ENCODE results near the gene KRTAP3-2.

The KRTAP3-2 gene

DNA sequence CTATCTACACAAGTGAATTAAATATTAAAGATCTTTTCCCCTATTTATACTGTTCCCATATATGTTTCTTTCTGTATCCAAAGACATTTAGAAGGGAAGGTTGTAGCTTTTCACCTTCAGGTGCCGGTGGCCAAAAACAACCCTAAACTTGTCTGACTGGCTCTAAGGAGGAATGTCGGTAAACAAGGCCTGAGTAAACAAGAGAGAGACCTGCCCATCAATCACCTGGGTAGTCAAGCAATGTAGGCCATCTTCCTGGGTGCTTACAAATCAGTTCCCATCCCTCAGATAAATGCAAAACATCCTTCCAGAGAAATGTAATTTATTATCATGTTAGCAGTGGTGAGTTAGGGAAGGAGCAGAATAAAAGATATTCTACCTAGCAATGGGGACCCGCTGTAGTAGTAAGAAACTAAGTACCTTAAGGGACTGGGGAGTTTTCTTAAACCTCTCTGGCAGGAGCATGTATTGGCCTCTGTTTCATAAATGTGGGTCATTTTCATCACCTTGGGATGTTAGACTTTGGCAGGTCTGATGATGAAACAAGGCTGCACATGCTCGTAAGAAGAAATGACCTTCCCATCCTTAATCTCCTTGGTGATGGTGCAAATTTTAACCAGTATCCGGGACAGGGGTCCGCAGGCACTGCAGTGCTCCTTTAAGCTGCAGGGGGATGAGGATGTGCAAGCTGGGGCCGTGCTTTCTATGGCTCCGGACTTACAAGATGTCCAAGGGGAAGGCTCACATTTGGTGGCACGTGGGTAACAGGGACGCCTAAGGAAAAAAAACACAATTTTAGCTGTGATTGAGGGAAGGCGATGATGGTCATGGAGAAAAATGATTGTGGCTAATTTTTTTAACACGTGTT is 41.4 kb downstream of the KRTAP3-2 start:
- no peak overlapping the region for H3K9ac ChIP-seq (ENCODE audit: low read depth, low read length)
- no peak overlapping the region for H3K4me3 ChIP-seq (ENCODE audit: low read depth, low read length)
- H3K9me3 ChIP-seq (ENCODE audit: control insufficient read depth, insufficient read depth, low read length): no peaks in the 10 kb centered on the region
- no peaks in the 10 kb centered on the region for H3K36me3 ChIP-seq (ENCODE audit: control insufficient read depth, insufficient read depth, low read length)
- no peaks in the 10 kb centered on the region for H3K27me3 ChIP-seq (ENCODE audit: control insufficient read depth, insufficient read depth, low read length)
- H3K4me1 ChIP-seq (ENCODE audit: control insufficient read depth, insufficient read depth, low read length): peaks cover 14% of the 10 kb centered on the region

DNA sequence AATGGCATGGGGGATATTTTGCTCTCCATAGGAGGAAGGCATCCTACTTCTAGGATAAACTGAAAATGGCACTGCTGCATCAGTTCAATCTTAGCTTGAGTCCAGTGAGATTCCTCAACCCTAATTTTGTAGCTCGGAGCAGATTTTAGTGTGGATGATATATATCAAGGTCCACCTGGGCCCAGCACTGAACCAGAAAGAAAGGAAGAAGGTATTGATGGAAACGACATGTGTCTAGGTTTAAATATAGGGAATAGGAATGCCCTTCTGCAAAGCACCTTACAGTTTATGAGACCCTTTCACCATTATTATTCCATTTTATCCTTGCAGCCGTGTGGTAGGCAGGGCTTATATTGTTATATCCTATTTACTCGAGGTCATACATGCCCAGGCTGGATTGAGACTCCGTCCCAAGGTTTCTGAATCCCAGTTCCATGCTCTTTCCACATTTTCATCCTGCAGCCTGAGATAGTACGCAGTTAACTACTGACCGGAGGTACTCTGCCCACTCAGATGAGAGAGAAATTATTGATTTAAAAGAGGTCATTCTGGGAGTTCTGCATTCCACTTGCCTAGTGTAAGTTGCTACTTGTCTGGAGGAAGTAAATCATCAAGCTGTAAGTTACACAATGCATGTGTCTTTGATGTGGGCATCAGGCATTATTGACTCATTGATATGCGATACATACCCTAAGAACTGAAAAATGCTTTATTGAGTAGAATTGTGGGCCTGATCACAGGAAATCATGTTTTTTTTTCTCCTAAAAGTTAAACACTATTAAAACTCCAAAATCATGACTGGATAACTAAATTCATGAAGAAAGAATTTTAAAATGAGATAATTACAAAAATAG is 43.1 kb downstream of the KRTAP3-2 start:
- peaks cover 14% of the 10 kb centered on the region for H3K4me1 ChIP-seq (ENCODE audit: control insufficient read depth, insufficient read depth, low read length)
- H3K36me3 ChIP-seq (ENCODE audit: control insufficient read depth, insufficient read depth, low read length): no peaks in the 10 kb centered on the region
- no peaks in the 10 kb centered on the region for H3K9me3 ChIP-seq (ENCODE audit: control insufficient read depth, insufficient read depth, low read length)
- no peak overlapping the region for H3K4me3 ChIP-seq (ENCODE audit: low read depth, low read length)
- no peaks in the 10 kb centered on the region for H3K27me3 ChIP-seq (ENCODE audit: control insufficient read depth, insufficient read depth, low read length)
- H3K9ac ChIP-seq (ENCODE audit: low read depth, low read length): no peak overlapping the region

DNA sequence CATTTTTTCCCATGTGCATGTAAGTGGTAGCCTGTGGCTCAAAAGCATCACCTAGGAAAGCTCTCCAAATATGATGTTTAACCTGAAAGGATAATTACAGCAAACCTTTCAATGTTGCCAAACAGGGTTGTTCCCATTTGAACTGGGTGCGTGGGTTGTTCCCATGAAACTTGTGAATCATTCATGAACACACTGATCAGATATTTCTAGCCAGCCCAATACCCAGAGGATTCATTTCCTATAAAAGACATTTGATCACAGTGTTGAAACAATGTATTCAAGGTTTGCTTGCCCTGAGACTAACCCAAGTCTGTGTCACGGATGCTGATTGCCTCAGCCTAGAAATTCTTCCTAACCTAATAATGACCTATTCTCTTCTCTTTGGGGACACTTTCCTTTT is 45.8 kb downstream of the KRTAP3-2 start:
- H3K4me1 ChIP-seq (ENCODE audit: control insufficient read depth, insufficient read depth, low read length): peaks cover 17% of the 10 kb centered on the region
- no peak overlapping the region for H3K4me3 ChIP-seq (ENCODE audit: low read depth, low read length)
- no peak overlapping the region for H3K9ac ChIP-seq (ENCODE audit: low read depth, low read length)
- H3K36me3 ChIP-seq (ENCODE audit: control insufficient read depth, insufficient read depth, low read length): no peaks in the 10 kb centered on the region
- H3K9me3 ChIP-seq (ENCODE audit: control insufficient read depth, insufficient read depth, low read length): no peaks in the 10 kb centered on the region
- H3K27me3 ChIP-seq (ENCODE audit: control insufficient read depth, insufficient read depth, low read length): no peaks in the 10 kb centered on the region

GRCh38 chr17:40952661-40953060 is 47.0 kb downstream of the KRTAP3-2 start:
- Histone ChIP-seq H3K4me3 (ENCODE audit: low read depth, low read length) (no peak overlapping the region), H3K9ac (ENCODE audit: low read depth, low read length) (no peak overlapping the region), H3K4me1 (ENCODE audit: control insufficient read depth, insufficient read depth, low read length) (peaks cover 12% of the 10 kb centered on the region), H3K27me3 (ENCODE audit: control insufficient read depth, insufficient read depth, low read length) (no peaks in the 10 kb centered on the region), H3K9me3 (ENCODE audit: control insufficient read depth, insufficient read depth, low read length) (no peaks in the 10 kb centered on the region), H3K36me3 (ENCODE audit: control insufficient read depth, insufficient read depth, low read length) (no peaks in the 10 kb centered on the region)

- Histone ChIP-seq H3K27me3 (ENCODE audit: control insufficient read depth, insufficient read depth, low read length) (no peaks in the 10 kb centered on the region), H3K4me1 (ENCODE audit: control insufficient read depth, insufficient read depth, low read length) (peaks cover 7% of the 10 kb centered on the region), H3K4me3 (ENCODE audit: low read depth, low read length) (no peak overlapping the region), H3K36me3 (ENCODE audit: control insufficient read depth, insufficient read depth, low read length) (no peaks in the 10 kb centered on the region), H3K9ac (ENCODE audit: low read depth, low read length) (no peak overlapping the region), H3K9me3 (ENCODE audit: control insufficient read depth, insufficient read depth, low read length) (no peaks in the 10 kb centered on the region)
Measured at GRCh38 chr17:40952154-40952553, 47.6 kb downstream of the KRTAP3-2 start.

DNA sequence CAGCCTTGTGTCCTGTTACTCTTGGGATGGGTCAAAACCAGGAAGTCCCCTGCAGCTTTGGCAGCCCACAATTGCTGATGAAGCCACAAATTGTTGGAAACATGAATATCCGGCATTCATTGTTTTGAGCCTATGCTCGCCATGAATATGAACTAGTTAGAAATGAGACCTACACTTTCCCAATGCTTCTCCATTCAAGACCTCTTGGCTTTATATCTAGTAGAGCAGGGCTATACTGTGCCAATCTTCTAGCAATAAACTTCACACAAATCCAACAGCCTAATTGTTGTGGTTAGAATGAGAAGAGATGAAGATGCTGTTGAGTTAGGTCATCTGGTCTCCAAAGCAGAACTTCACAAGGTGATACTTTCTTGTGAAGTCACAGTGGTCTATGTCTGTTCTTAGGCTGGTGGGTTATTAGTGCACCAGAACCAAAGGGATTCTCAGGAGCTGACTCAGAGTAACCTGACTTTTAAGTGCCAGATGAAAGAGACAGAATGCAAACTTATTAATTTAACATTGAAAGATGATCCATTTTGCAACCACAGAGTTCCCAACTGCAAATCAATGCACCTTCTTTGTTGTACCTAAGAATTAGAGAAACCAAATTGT is 48.6 kb downstream of the KRTAP3-2 start:
- Histone ChIP-seq H3K4me1 (ENCODE audit: control insufficient read depth, insufficient read depth, low read length) (peaks cover 3% of the 10 kb centered on the region), H3K9me3 (ENCODE audit: control insufficient read depth, insufficient read depth, low read length) (no peaks in the 10 kb centered on the region), H3K27me3 (ENCODE audit: control insufficient read depth, insufficient read depth, low read length) (no peaks in the 10 kb centered on the region), H3K4me3 (ENCODE audit: low read depth, low read length) (no peak overlapping the region), H3K9ac (ENCODE audit: low read depth, low read length) (no peak overlapping the region), H3K36me3 (ENCODE audit: control insufficient read depth, insufficient read depth, low read length) (no peaks in the 10 kb centered on the region)

- Histone ChIP-seq H3K9me3 (ENCODE audit: control insufficient read depth, insufficient read depth, low read length) (no peaks in the 10 kb centered on the region), H3K27me3 (ENCODE audit: control insufficient read depth, insufficient read depth, low read length) (no peaks in the 10 kb centered on the region), H3K4me3 (ENCODE audit: low read depth, low read length) (no peak overlapping the region), H3K4me1 (ENCODE audit: control insufficient read depth, insufficient read depth, low read length) (peaks cover 3% of the 10 kb centered on the region), H3K36me3 (ENCODE audit: control insufficient read depth, insufficient read depth, low read length) (no peaks in the 10 kb centered on the region), H3K9ac (ENCODE audit: low read depth, low read length) (no peak overlapping the region)
Measured at GRCh38 chr17:40950176-40950575, 49.5 kb downstream of the KRTAP3-2 start.

DNA sequence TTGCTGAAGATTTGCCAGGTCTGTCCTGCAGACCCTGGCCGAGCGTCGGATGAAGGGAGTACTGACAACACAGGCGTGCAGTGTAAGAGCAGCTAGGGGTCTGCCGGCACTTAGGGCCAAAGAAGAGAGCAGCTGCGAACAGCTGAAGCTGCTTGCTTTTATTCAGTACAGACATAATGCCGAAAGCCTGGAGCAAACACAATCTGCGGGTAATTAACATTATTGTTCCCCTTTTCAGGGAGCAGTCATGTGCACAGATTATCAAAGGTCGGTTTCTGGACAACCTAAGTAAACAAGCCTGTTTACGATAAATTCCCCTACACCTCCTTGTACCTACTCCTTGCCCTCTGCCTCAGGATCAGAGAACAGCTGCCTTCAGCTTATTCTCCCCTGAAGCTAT is 50.3 kb downstream of the KRTAP3-2 start:
- H3K4me1 ChIP-seq (ENCODE audit: control insufficient read depth, insufficient read depth, low read length): peaks cover 3% of the 10 kb centered on the region
- no peak overlapping the region for H3K4me3 ChIP-seq (ENCODE audit: low read depth, low read length)
- H3K9me3 ChIP-seq (ENCODE audit: control insufficient read depth, insufficient read depth, low read length): no peaks in the 10 kb centered on the region

More for the DNA sequence above, 50.3 kb downstream of the KRTAP3-2 start:
- Histone ChIP-seq H3K27me3 (ENCODE audit: control insufficient read depth, insufficient read depth, low read length) (no peaks in the 10 kb centered on the region), H3K9ac (ENCODE audit: low read depth, low read length) (no peak overlapping the region), H3K36me3 (ENCODE audit: control insufficient read depth, insufficient read depth, low read length) (no peaks in the 10 kb centered on the region)
